Endothelial cell of umbilical vein (primary cell): ENCODE data around the gene POLE. TPM values are rescaled to one million over a fixed set of nuclear protein-coding genes. Genes with fewer than 3 reads are reported as not detected.

Experiments
- BruUV-seq: library from RNA; stranded (reverse); fragments of 400-500 nt; replicated peaks from 2 replicates; lab custom pipeline; 2021; lab: Mats Ljungman, UMichigan
- CTCF ChIA-PET: fragments of 300-600, 350-600 bp; sonication (Branson Sonifier 250); formaldehyde crosslinking; loops from one replicate; lab custom pipeline; 2021; ENCODE audit warnings: antibody characterized with exemption, inconsistent platforms; lab: Charles Lee
- POLR2A ChIA-PET: fragments of 300-600, 350-600 bp; sonication (Branson Sonifier 250); formaldehyde crosslinking; loops from one replicate; lab custom pipeline; 2021; ENCODE audit warnings: antibody characterized with exemption, inconsistent platforms; lab: Charles Lee
- DNase-seq: peaks from one replicate; pipeline ENCODE4 v3.0.0-alpha.2; 2011; ENCODE audit warnings: low read depth, low spot score
- FAIRE-seq: peaks from 2 replicates; lab custom pipeline; 2011; peaks lifted over from hg19 to GRCh38; lab: Jason Lieb, UNC
- H2AFZ ChIP-seq: 2 replicates; pipeline ENCODE4 v1.6.0; 2012; ENCODE audit warnings: low read depth, low read length, control low read depth, inconsistent platforms
- H3K27ac ChIP-seq: 2 replicates; pipeline ENCODE4 v1.5.1; 2011; ENCODE audit warnings: low read depth, mild to moderate bottlenecking, control low read depth, low read length, moderate library complexity; ENCODE audit not compliant: insufficient read depth
- H3K27me3 ChIP-seq, 2 experiments: 2 replicates each; pipeline versions ENCODE4 v1.6.0 to v1.6.1; 2011; ENCODE audit warnings: low read length in 2 of 2, mixed read lengths in 1 of 2; ENCODE audit not compliant: control insufficient read depth in 2 of 2, insufficient read depth in 2 of 2
- H3K36me3 ChIP-seq, 2 experiments: 2 replicates in 1 of 2; 3 replicates in 1 of 2; pipeline ENCODE4 v1.5.1; 2011; ENCODE audit warnings: low read length in 2 of 2, mild to moderate bottlenecking in 1 of 2, moderate library complexity in 1 of 2; ENCODE audit not compliant: control insufficient read depth in 2 of 2, insufficient read depth in 2 of 2; ENCODE audit errors: extremely low read depth in 1 of 2
- H3K4me1 ChIP-seq: 3 replicates; pipeline ENCODE4 v1.5.1; 2011; ENCODE audit warnings: mild to moderate bottlenecking, low read length; ENCODE audit not compliant: control insufficient read depth, insufficient read depth; ENCODE audit errors: extremely low read depth
- H3K4me2 ChIP-seq: 2 replicates; pipeline ENCODE4 v1.6.1; 2011; ENCODE audit warnings: low read length, control low read depth, mixed read lengths; ENCODE audit not compliant: insufficient read depth
- H3K4me3 ChIP-seq, 3 experiments: fragments of 200-600 bp in 1 of 3; sonication (generic), shearing (Covaris generic) in 1 of 3; replicated peaks in 1 of 3; 2 replicates each; pipeline ENCODE4 v1.5.1; 2011 to 2016; ENCODE audit warnings: control low read depth in 3 of 3, low read length in 3 of 3, mild to moderate bottlenecking in 2 of 3, inconsistent platforms in 1 of 3, low read depth in 1 of 3, moderate library complexity in 1 of 3; ENCODE audit not compliant: insufficient read depth in 1 of 3
- H3K79me2 ChIP-seq: 2 replicates; pipeline ENCODE4 v1.6.0; 2012; ENCODE audit warnings: low read length, inconsistent platforms; ENCODE audit not compliant: control insufficient read depth, insufficient read depth
- H3K9ac ChIP-seq: replicated peaks from 2 replicates; pipeline ENCODE3; 2011; ENCODE audit warnings: low read length, control low read depth; ENCODE audit not compliant: insufficient read depth; ENCODE audit errors: extremely low read depth
- H3K9me1 ChIP-seq: replicated peaks from 3 replicates; pipeline ENCODE4 v1.6.0; 2011; ENCODE audit warnings: mild to moderate bottlenecking, low read length; ENCODE audit not compliant: control insufficient read depth, insufficient read depth; ENCODE audit errors: extremely low read depth
- H3K9me3 ChIP-seq: replicated peaks from 2 replicates; pipeline ENCODE4 v1.5.1; 2012; ENCODE audit warnings: low read length, inconsistent platforms; ENCODE audit not compliant: control insufficient read depth, insufficient read depth
- H4K20me1 ChIP-seq: replicated peaks from 2 replicates; pipeline ENCODE3; 2011; ENCODE audit warnings: mild to moderate bottlenecking, low read length; ENCODE audit not compliant: control insufficient read depth, insufficient read depth; ENCODE audit errors: extremely low read depth
- CTCF ChIP-seq, 2 donors: IDR thresholded peaks; 1 replicate in 1 of 2; 2 replicates in 1 of 2; pipeline ENCODE4 v1.5.1; 2011; ENCODE audit warnings: low read length in 2 of 2, mild to moderate bottlenecking in 2 of 2, moderate library complexity in 2 of 2, control low read depth in 1 of 2, inconsistent platforms in 1 of 2, low read depth in 1 of 2; ENCODE audit not compliant: insufficient read depth in 1 of 2; ENCODE audit errors: extremely low read depth in 1 of 2
- EZH2 ChIP-seq: IDR thresholded peaks from 2 replicates; pipeline ENCODE4 v1.6.1; 2012; ENCODE audit warnings: borderline replicate concordance, low read depth, mild to moderate bottlenecking, moderate library complexity, low read length, inconsistent platforms; ENCODE audit not compliant: severe bottlenecking
- FOS ChIP-seq: IDR thresholded peaks from 2 replicates; pipeline ENCODE4 v1.6.1; 2011; ENCODE audit warnings: mild to moderate bottlenecking, low read length, moderate library complexity, borderline replicate concordance; ENCODE audit not compliant: insufficient read depth
- GATA2 ChIP-seq: IDR thresholded peaks from 2 replicates; pipeline ENCODE4 v1.7.0; 2011; ENCODE audit warnings: low read depth, mild to moderate bottlenecking, moderate library complexity, mixed read lengths, low read length; ENCODE audit not compliant: insufficient read length, insufficient read depth
- JUN ChIP-seq: IDR thresholded peaks from 2 replicates; pipeline ENCODE4 v1.6.1; 2011; ENCODE audit warnings: borderline replicate concordance, low read depth; ENCODE audit not compliant: insufficient read length, insufficient read depth
- MAX ChIP-seq: IDR thresholded peaks from 2 replicates; pipeline ENCODE4 v1.6.1; 2011; ENCODE audit not compliant: insufficient read depth, insufficient read length
- MYC ChIP-seq: IDR thresholded peaks from one replicate; pipeline ENCODE4 v1.6.1; 2011; ENCODE audit warnings: mild to moderate bottlenecking, low read depth, low read length
- POLR2A ChIP-seq: IDR thresholded peaks from 2 replicates; pipeline ENCODE4 v1.6.1; 2012; ENCODE audit warnings: low read depth, mild to moderate bottlenecking, control low read depth, low read length
- POLR2AphosphoS5 ChIP-seq: IDR thresholded peaks from 2 replicates; pipeline ENCODE4 v1.6.1; 2012; ENCODE audit warnings: low read depth, mild to moderate bottlenecking, control low read depth, low read length, moderate library complexity; ENCODE audit not compliant: insufficient read depth
- dilution Hi-C: fragments of 300-500 bp; cut with MboI; formaldehyde crosslinking; loops from one replicate; pipeline ENCODE4 v1.15.0; 2019; ENCODE audit warnings: low sequenced_read_pairs; ENCODE audit not compliant: extremely low pct_ligation_motif_present
- intact Hi-C: fragments of 100-400 bp; cut with micrococcal nuclease; formaldehyde crosslinking; loops from one replicate; pipeline ENCODE4 v1.10.0; 2022
- polyA plus RNA-seq, 4 experiments: library from polyadenylated mRNA; depleted of rRNA in 3 of 4; stranded (reverse) in 3 of 4; unstranded in 1 of 4; fragments of >200 nt; gene quantifications; 2 replicates each; pipeline versions ENCODE4 v1.2.1 to v1.2.3, GENCODE V29; 2011 to 2012; ENCODE audit warnings: missing spikeins in 1 of 4
- total RNA-seq: library from RNA; stranded (reverse); gene quantifications from 2 replicates; pipeline ENCODE4 v1.2.3, GENCODE V29; 2021

Gene POLE
- total and polyA plus RNA-seq, 2 donors (not counting 3 experiments of a cell fraction or from before 2014, with no cell fraction given), result 22.9 to 82.7 TPM

GRCh38 chr12:132605892-132606291 lies 81.2 kb downstream of the POLE start:
- dilution Hi-C loops, result no loop called here
- Histone ChIP-seq H2AFZ (no peak overlapping the region), H3K9me3 (no peaks in the 10 kb centered on the region), H4K20me1 (no peaks in the 10 kb centered on the region), H3K9ac (no peak overlapping the region), H3K79me2 (no peaks in the 10 kb centered on the region), H3K36me3 (no peaks in the 10 kb centered on the region), H3K4me3 (no peak overlapping the region), H3K4me1 (peaks cover 17% of the 10 kb centered on the region), H3K27ac (no peak overlapping the region), H3K27me3 (peaks cover 3 to 33% of the 10 kb centered on the region in 2 experiments), H3K4me2 (no peak overlapping the region), H3K9me1 (no peaks in the 10 kb centered on the region)
- ChIA-PET POLR2A (no interaction called here), CTCF (no interaction called here)
- BruUV-seq, result no TSS peak
- intact Hi-C loops, result no loop called here
- TF ChIP-seq MAX, result no peak
- no peak for TF ChIP-seq GATA2
- no peak for TF ChIP-seq POLR2AphosphoS5
- TF ChIP-seq JUN, result no peak
- no peak for TF ChIP-seq EZH2
- no peak for TF ChIP-seq CTCF (IDR thresholded peaks at IDR 0.05; ENCODE audit: extremely low read depth in 1 of 2, insufficient read depth in 1 of 2, low read depth in 1 of 2, low read length in 2 of 2)
- no peak for TF ChIP-seq FOS
- TF ChIP-seq MYC, result no peak
- no peak for TF ChIP-seq POLR2A
- DNase-seq, result no peak
- FAIRE-seq, result no peak
